ENCODE measurements around the gene NRG2. TPM values are rescaled to one million over a fixed set of nuclear protein-coding genes. Genes with fewer than 3 reads are reported as not detected.

NRG2 gene
- total RNA-seq, 4 donors from 2014 or later = 4.5 to 7.0 (median 5.4) TPM

DNA sequence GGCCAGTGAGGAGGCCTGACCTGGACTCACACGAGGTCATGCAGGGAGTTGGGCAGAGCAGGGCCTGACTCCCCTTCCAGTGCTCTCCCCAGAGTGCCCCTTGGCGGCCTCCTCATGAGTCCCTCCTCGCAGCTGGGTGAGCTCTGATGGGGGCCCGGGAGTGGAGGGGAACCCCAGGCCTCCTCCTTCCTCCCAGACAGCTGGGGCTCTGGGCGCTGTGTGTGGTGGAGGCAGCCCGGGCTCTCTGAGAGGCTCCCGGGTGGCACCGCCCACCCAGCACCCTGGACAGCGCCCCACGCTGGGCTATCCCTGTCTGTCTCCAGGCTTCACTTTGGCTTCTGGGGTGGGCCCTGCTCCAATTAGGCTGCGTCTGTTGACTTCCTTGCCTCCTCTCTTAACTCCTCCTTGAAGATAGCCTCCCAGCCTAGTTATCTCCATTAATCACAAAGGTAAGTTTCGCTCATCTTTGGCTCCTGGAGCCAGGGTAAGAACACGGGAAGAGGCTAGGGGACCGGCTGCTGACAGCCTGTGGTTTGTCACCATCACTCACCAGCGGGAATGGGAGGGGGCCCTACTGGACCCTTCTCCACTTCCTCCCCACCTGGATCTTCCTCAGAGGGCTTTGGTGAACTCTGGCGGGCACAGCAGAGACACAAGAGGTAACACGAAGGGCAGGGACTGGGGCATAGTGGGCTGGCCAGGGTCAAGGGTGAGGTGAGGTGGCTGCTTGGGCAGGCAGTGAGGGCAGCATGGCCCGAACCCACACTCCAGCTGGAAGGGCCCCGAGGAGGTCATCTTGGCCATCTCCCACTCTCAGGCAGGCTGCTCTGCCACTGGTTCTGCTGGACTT is 234.4 kb downstream of the NRG2 start:
- Histone ChIP-seq H3K9me3 (no peaks in the 10 kb centered on the region), H3K27me3 (peaks cover 2% of the 10 kb centered on the region), H3K4me3 (no peak overlapping the region), H3K4me1 (no peaks in the 10 kb centered on the region), H3K27ac (no peak overlapping the region), H3K36me3 (no peaks in the 10 kb centered on the region)
- no peak for TF ChIP-seq POLR2A (IDR thresholded peaks at IDR 0.05)
- TF ChIP-seq, protein P1, sequence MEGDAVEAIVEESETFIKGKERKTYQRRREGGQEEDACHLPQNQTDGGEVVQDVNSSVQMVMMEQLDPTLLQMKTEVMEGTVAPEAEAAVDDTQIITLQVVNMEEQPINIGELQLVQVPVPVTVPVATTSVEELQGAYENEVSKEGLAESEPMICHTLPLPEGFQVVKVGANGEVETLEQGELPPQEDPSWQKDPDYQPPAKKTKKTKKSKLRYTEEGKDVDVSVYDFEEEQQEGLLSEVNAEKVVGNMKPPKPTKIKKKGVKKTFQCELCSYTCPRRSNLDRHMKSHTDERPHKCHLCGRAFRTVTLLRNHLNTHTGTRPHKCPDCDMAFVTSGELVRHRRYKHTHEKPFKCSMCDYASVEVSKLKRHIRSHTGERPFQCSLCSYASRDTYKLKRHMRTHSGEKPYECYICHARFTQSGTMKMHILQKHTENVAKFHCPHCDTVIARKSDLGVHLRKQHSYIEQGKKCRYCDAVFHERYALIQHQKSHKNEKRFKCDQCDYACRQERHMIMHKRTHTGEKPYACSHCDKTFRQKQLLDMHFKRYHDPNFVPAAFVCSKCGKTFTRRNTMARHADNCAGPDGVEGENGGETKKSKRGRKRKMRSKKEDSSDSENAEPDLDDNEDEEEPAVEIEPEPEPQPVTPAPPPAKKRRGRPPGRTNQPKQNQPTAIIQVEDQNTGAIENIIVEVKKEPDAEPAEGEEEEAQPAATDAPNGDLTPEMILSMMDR (IDR thresholded peaks at IDR 0.05) = no peak
- TF ChIP-seq POLR2AphosphoS5 (IDR thresholded peaks at IDR 0.05) = no peak
- 32% methylated on average over 14 of the region's 19 CpGs for WGBS
- no peak for DNase-seq (ENCODE audit: low spot score in 2 of 2)

DNA sequence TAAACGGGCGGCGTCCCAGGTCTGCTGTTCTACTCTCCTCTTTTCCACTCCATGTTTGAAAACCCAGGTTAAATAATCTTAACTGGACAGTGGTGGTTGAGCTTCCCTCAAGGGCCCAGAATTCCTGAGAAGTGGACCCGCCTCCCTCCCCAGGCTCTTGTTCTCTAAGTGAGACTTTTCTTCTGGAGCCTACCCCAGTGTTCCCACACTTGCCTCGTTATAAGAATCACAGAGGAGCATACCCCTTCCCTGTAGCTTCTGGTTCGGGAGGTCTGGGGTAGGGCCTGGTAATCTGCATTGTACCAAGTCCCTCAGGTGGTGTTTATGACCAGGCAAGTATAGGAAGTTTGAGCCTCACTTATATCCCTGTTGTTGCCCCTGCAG is 235.5 kb downstream of the NRG2 start:
- 82% methylated on average over 6 of the region's 6 CpGs for WGBS
- H3K27ac ChIP-seq = no peak overlapping the region
- TF ChIP-seq EP300 (IDR thresholded peaks at IDR 0.05) (no peak), POLR2AphosphoS5 (IDR thresholded peaks at IDR 0.05) (no peak), POLR2A (IDR thresholded peaks at IDR 0.05) (no peak)
- TF ChIP-seq, protein P1 (IDR thresholded peaks at IDR 0.05) = no peak

DNA sequence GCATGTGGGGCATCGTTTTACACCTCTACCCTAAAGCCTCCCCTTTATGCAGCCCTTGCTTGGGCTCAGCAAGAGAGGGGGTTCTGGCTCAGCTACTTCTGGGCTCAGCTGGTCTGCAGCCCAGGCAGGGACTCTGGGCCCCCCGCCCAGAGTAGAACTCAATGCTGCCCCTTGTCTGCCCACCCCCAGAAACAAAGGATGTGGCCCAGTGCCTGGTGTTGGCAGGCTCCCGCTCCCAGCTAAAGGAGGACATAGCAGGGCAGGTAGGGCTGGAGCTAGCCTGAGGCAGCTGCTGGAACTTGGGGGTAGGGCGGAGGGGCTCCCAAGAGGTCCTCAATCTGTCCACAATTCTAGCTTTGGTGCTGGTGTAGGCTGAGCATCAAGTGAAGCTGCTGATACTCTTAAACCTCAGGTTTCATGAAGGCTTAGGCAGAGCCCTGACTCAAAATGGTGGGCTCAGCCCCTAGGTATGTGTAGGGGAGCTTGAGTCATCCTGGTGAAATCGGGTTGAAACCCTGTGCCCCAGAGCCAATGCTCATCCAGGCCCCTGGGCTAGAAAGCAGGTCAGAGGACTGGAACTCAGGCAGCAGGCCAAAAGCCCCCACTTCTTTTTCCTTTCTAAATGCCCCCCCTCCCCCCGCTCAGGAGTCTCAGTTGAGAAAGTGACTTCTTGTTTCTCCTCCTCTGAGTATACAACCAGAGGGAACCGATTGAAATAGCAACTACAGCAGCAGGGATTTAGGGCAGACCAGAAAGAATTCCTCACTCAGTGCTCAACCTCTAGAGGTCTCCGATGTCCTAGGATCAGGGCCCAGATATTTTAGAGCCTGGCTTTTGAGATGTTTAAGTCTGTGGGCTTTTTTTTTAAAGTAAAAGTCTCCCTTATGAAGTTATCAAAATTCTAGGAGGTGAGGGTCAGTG is 236.1 kb downstream of the NRG2 start:
- no peak overlapping the region for H3K4me3 ChIP-seq
- peaks cover 18% of the 10 kb centered on the region for H3K27me3 ChIP-seq
- no peaks in the 10 kb centered on the region for H3K36me3 ChIP-seq
- H3K9me3 ChIP-seq = no peaks in the 10 kb centered on the region
- WGBS = 57% methylated on average over 7 of the region's 8 CpGs
- DNase-seq (ENCODE audit: low spot score in 2 of 2) = no peak
- no peak overlapping the region for H3K27ac ChIP-seq
- TF ChIP-seq POLR2AphosphoS5 (IDR thresholded peaks at IDR 0.05) (no peak), EP300 (IDR thresholded peaks at IDR 0.05) (no peak), POLR2A (IDR thresholded peaks at IDR 0.05) (no peak)
- TF ChIP-seq, protein P1 (IDR thresholded peaks at IDR 0.05) = no peak
- H3K4me1 ChIP-seq = no peaks in the 10 kb centered on the region

More for the DNA sequence above, 235.5 kb downstream of the NRG2 start:
- no peaks in the 10 kb centered on the region for H3K9me3 ChIP-seq
- no peaks in the 10 kb centered on the region for H3K4me1 ChIP-seq
- H3K36me3 ChIP-seq = no peaks in the 10 kb centered on the region
- DNase-seq (ENCODE audit: low spot score in 2 of 2) = no peak
- no peak overlapping the region for H3K4me3 ChIP-seq
- peaks cover 11% of the 10 kb centered on the region for H3K27me3 ChIP-seq

DNA sequence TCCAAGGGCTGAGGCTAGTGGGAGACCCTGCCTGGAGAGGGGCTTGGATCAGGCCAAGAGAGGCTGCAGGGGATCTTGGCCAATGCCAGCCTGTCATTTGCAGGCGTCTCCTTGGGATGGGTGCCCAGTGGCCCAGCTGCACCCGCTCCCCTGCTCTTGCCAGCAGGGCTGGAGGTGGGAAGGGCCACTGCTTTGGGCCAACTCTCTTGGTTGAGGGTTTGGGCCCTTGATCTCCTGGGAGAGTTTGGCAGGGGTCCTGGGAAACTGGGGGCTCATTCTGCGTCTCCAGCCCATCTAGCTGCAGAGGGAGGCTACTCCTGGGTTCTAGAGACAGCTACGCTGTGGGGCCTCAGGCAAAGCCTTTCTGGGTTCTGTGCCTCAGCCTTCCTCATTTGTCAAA is 237.0 kb downstream of the NRG2 start:
- Histone ChIP-seq H3K9me3 (no peaks in the 10 kb centered on the region), H3K4me3 (no peak overlapping the region), H3K4me1 (no peaks in the 10 kb centered on the region), H3K27ac (no peak overlapping the region), H3K27me3 (peaks cover 23% of the 10 kb centered on the region), H3K36me3 (no peaks in the 10 kb centered on the region)
- WGBS = 67% methylated on average over 3 of the region's 4 CpGs
- TF ChIP-seq EP300 (IDR thresholded peaks at IDR 0.05) (no peak), POLR2A (IDR thresholded peaks at IDR 0.05) (no peak), POLR2AphosphoS5 (IDR thresholded peaks at IDR 0.05) (no peak)
- TF ChIP-seq, protein P1 (IDR thresholded peaks at IDR 0.05) = no peak
- DNase-seq (ENCODE audit: low spot score in 2 of 2) = no peak

DNA sequence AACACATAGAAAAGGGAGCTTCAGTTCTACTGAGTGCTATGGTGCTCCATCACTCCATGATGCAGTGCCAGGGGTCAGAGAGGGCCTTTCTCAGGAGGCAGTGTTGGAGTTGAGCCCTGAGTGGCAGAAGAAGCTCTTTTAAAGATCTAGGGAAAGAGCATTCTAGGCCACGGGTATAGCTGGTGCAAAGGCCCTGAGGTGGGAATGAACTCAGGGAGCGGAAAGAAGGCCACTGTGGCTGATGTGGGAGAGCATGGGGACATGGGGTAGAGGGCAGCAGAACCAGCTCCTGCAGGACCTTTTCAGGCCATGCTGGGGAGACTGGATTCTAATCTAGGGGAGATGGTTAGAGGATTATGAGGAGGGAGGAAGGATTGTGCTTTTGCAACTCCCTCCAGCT is 237.6 kb downstream of the NRG2 start:
- no peak for DNase-seq (ENCODE audit: low spot score in 2 of 2)
- Histone ChIP-seq H3K36me3 (no peaks in the 10 kb centered on the region), H3K4me1 (no peaks in the 10 kb centered on the region), H3K27ac (no peak overlapping the region), H3K9me3 (no peaks in the 10 kb centered on the region), H3K27me3 (peaks cover 27% of the 10 kb centered on the region), H3K4me3 (no peak overlapping the region)
- 92% methylated on average over 2 of the region's 2 CpGs for WGBS
- TF ChIP-seq, protein P1 (IDR thresholded peaks at IDR 0.05) = no peak
- TF ChIP-seq EP300 (IDR thresholded peaks at IDR 0.05) (no peak), POLR2AphosphoS5 (IDR thresholded peaks at IDR 0.05) (no peak), POLR2A (IDR thresholded peaks at IDR 0.05) (no peak)
